Smooth muscle cell (in vitro differentiated cells): ENCODE data around the gene CNTNAP5. TPM values are rescaled to one million over a fixed set of nuclear protein-coding genes. Genes with fewer than 3 reads are reported as not detected.

ENCODE experiments used
- DNase-seq: peaks from one replicate; lab custom pipeline; 2025; ENCODE audit not compliant: unreplicated experiment; lab: John Stamatoyannopoulos, UW
- H2AFZ ChIP-seq: fragments of 200-600 bp; sonication (generic); 2 replicates; pipeline ENCODE4 v1.6.0; 2016; ENCODE audit warnings: antibody characterized with exemption, low read depth, mild to moderate bottlenecking
- H3F3A ChIP-seq: fragments of 200-600 bp; sonication (generic); 2 replicates; pipeline ENCODE4 v1.6.0; 2017; ENCODE audit warnings: antibody characterized with exemption, low read depth
- H3K27ac ChIP-seq: fragments of 200-600 bp; sonication (generic); 2 replicates; pipeline ENCODE4 v1.5.1; 2016; ENCODE audit warnings: low read depth, mild to moderate bottlenecking
- H3K27me3 ChIP-seq: fragments of 200-600 bp; sonication (generic); 2 replicates; pipeline ENCODE4 v1.6.1; 2016; ENCODE audit warnings: low read depth, mild to moderate bottlenecking
- H3K36me3 ChIP-seq: fragments of 200-600 bp; sonication (generic); 2 replicates; pipeline ENCODE4 v1.5.1; 2016; ENCODE audit warnings: low read depth
- H3K4me1 ChIP-seq: fragments of 200-600 bp; sonication (generic); 2 replicates; pipeline ENCODE4 v1.5.1; 2016; ENCODE audit warnings: low read depth
- H3K4me2 ChIP-seq: fragments of 200-600 bp; sonication (generic); 2 replicates; pipeline ENCODE4 v1.6.0; 2016; ENCODE audit warnings: mild to moderate bottlenecking
- H3K4me3 ChIP-seq: fragments of 200-600 bp; sonication (generic); 2 replicates; pipeline ENCODE4 v1.5.1; 2016; ENCODE audit warnings: mild to moderate bottlenecking
- H3K79me2 ChIP-seq: fragments of 200-600 bp; sonication (generic); 2 replicates; pipeline ENCODE4 v1.6.0; 2016; ENCODE audit warnings: low read depth, mild to moderate bottlenecking
- H3K9ac ChIP-seq: fragments of 200-600 bp; sonication (generic); 2 replicates; pipeline ENCODE4 v1.6.0; 2016; ENCODE audit warnings: low read depth
- H3K9me3 ChIP-seq: fragments of 200-600 bp; sonication (generic); replicated peaks from 2 replicates; pipeline ENCODE4 v1.5.1; 2016; ENCODE audit warnings: low read depth
- H4K20me1 ChIP-seq: fragments of 200-600 bp; sonication (generic); 2 replicates; pipeline ENCODE4 v1.6.0; 2016; ENCODE audit warnings: low read depth
- CTCF ChIP-seq: fragments of 200-600 bp; sonication (generic); IDR thresholded peaks from 2 replicates; pipeline ENCODE4 v1.5.1; 2017; ENCODE audit warnings: borderline replicate concordance, mild to moderate bottlenecking, antibody characterized with exemption; ENCODE audit not compliant: insufficient read depth, poor library complexity, severe bottlenecking
- WGBS: methylation state at CpG from one replicate; pipeline ENCODE4 v1.1.7; 2016; ENCODE audit warnings: low lambda C conversion rate; 5-methylcytosine and 5-hydroxymethylcytosine counted together
- polyA plus RNA-seq: library from polyadenylated mRNA; unstranded; fragments of >200 nt; fragmentation: Nextera tagmentation; extraction: Ambion mirVana; gene quantifications from 2 replicates; pipeline ENCODE4 v1.2.1, GENCODE V29; 2016
- total RNA-seq: library from RNA; depleted of rRNA; stranded (reverse); fragments of >200 nt; gene quantifications from 2 replicates; pipeline ENCODE4 v1.2.3, GENCODE V29; 2014

Gene CNTNAP5
- total and polyA plus RNA-seq, 2 experiments from 2014 or later: not detected

GRCh38 chr2:124316133-124316532, 291.0 kb downstream of the CNTNAP5 start:
- no peaks in the 10 kb centered on the region for H3K36me3 ChIP-seq
- TF ChIP-seq CTCF: no peak
- H3K4me2 ChIP-seq: no peak overlapping the region
- no peak overlapping the region for H3K27ac ChIP-seq
- H2AFZ ChIP-seq: no peak overlapping the region
- no peaks in the 10 kb centered on the region for H4K20me1 ChIP-seq
- H3F3A ChIP-seq: no peaks in the 10 kb centered on the region
- no peak for DNase-seq
- no peaks in the 10 kb centered on the region for H3K27me3 ChIP-seq
- no peak overlapping the region for H3K9ac ChIP-seq
- no peaks in the 10 kb centered on the region for H3K79me2 ChIP-seq
- H3K4me1 ChIP-seq: no peaks in the 10 kb centered on the region
- H3K4me3 ChIP-seq: no peak overlapping the region
- WGBS: 80% methylated on average over 3 of the region's 3 CpGs
- H3K9me3 ChIP-seq: no peaks in the 10 kb centered on the region

GRCh38 chr2:124316881-124317605, 292.0 kb downstream of the CNTNAP5 start:
- Histone ChIP-seq H3K36me3 (no peaks in the 10 kb centered on the region), H3F3A (no peaks in the 10 kb centered on the region), H3K27ac (no peak overlapping the region), H4K20me1 (no peaks in the 10 kb centered on the region), H2AFZ (no peak overlapping the region), H3K9me3 (no peaks in the 10 kb centered on the region), H3K27me3 (no peaks in the 10 kb centered on the region), H3K4me1 (no peaks in the 10 kb centered on the region), H3K9ac (no peak overlapping the region), H3K4me2 (no peak overlapping the region), H3K79me2 (no peaks in the 10 kb centered on the region), H3K4me3 (no peak overlapping the region)
- TF ChIP-seq CTCF: no peak
- DNase-seq: no peak
- WGBS: 90% methylated on average over 5 of the region's 5 CpGs

GRCh38 chr2:124317628-124318027, 292.5 kb downstream of the CNTNAP5 start:
- no peaks in the 10 kb centered on the region for H3K27me3 ChIP-seq
- no peak overlapping the region for H3K27ac ChIP-seq
- no peak for DNase-seq
- H3K36me3 ChIP-seq: no peaks in the 10 kb centered on the region
- no peak for TF ChIP-seq CTCF
- no peak overlapping the region for H3K4me2 ChIP-seq
- WGBS: 89% methylated on average over 1 of the region's 1 CpG
- no peaks in the 10 kb centered on the region for H3K79me2 ChIP-seq
- no peak overlapping the region for H3K9ac ChIP-seq
- no peak overlapping the region for H3K4me3 ChIP-seq
- H3K4me1 ChIP-seq: no peaks in the 10 kb centered on the region
- H3F3A ChIP-seq: no peaks in the 10 kb centered on the region
- no peaks in the 10 kb centered on the region for H3K9me3 ChIP-seq
- no peaks in the 10 kb centered on the region for H4K20me1 ChIP-seq
- no peak overlapping the region for H2AFZ ChIP-seq

- no peak for DNase-seq
- Histone ChIP-seq H3K4me2 (no peak overlapping the region), H4K20me1 (no peaks in the 10 kb centered on the region), H3F3A (no peaks in the 10 kb centered on the region), H3K27me3 (no peaks in the 10 kb centered on the region), H2AFZ (no peak overlapping the region), H3K79me2 (no peaks in the 10 kb centered on the region), H3K27ac (no peak overlapping the region), H3K9ac (no peak overlapping the region), H3K36me3 (no peaks in the 10 kb centered on the region), H3K4me3 (no peak overlapping the region), H3K4me1 (no peaks in the 10 kb centered on the region), H3K9me3 (no peaks in the 10 kb centered on the region)
- TF ChIP-seq CTCF: no peak
- 82% methylated on average over 2 of the region's 2 CpGs for WGBS
These were observed 293.8 kb downstream of the CNTNAP5 start for GRCh38 chr2:124318913-124319312.
